H9 (cell line): ENCODE results near the gene TTYH1. TPM values are rescaled to one million over a fixed set of nuclear protein-coding genes. Genes with fewer than 3 reads are reported as not detected.

Experiments
- DNase-seq: peaks from one replicate; pipeline ENCODE4 v3.0.0-alpha.2; 2017
- H2AFZ ChIP-seq: one replicate; pipeline ENCODE4 v1.6.1; 2013; ENCODE audit warnings: mild to moderate bottlenecking, low read length, control low read depth, moderate library complexity
- H2AK5ac ChIP-seq: 2 replicates; pipeline ENCODE4 v1.6.1; 2013; ENCODE audit warnings: low read length, control low read depth, mixed read lengths; ENCODE audit not compliant: insufficient read length
- H2BK120ac ChIP-seq: one replicate; pipeline ENCODE4 v1.6.1; 2013; ENCODE audit warnings: low read depth, mild to moderate bottlenecking, low read length, control low read depth, inconsistent platforms; ENCODE audit not compliant: poor library complexity, severe bottlenecking
- H2BK12ac ChIP-seq: 2 replicates; pipeline ENCODE4 v1.6.1; 2013; ENCODE audit warnings: low read length, control low read depth, mixed read lengths, low read depth; ENCODE audit not compliant: insufficient read length
- H2BK15ac ChIP-seq: 2 replicates; pipeline ENCODE4 v1.6.1; 2013; ENCODE audit warnings: low read depth, low read length, control low read depth
- H2BK20ac ChIP-seq: one replicate; pipeline ENCODE4 v1.6.1; 2013; ENCODE audit warnings: low read depth, mild to moderate bottlenecking, low read length, control low read depth, inconsistent platforms; ENCODE audit not compliant: poor library complexity, severe bottlenecking
- H2BK5ac ChIP-seq: 2 replicates; pipeline ENCODE4 v1.6.1; 2013; ENCODE audit warnings: low read length, control low read depth, mixed read lengths; ENCODE audit not compliant: insufficient read length
- H3K14ac ChIP-seq: 2 replicates; pipeline ENCODE4 v1.6.1; 2013; ENCODE audit warnings: low read length, control low read depth; ENCODE audit not compliant: insufficient read depth
- H3K18ac ChIP-seq: 2 replicates; pipeline ENCODE4 v1.6.1; 2013; ENCODE audit warnings: low read depth, mild to moderate bottlenecking, mixed read lengths, low read length, control low read depth; ENCODE audit not compliant: insufficient read length
- H3K23ac ChIP-seq: 2 replicates; pipeline ENCODE4 v1.6.1; 2013; ENCODE audit warnings: low read length, control low read depth, mixed read lengths, low read depth; ENCODE audit not compliant: insufficient read length
- H3K23me2 ChIP-seq: 2 replicates; pipeline ENCODE4 v1.6.1; 2013; ENCODE audit warnings: low read depth, mild to moderate bottlenecking, mixed read lengths, low read length, control low read depth; ENCODE audit not compliant: insufficient read length, poor library complexity, severe bottlenecking
- H3K27ac ChIP-seq: 2 replicates; pipeline ENCODE4 v1.5.1; 2013; ENCODE audit warnings: low read length, control low read depth, mixed read lengths, low read depth; ENCODE audit not compliant: insufficient read length
- H3K27me3 ChIP-seq: 2 replicates; pipeline ENCODE4 v1.6.1; 2013; ENCODE audit warnings: low read length, control low read depth, inconsistent platforms; ENCODE audit not compliant: insufficient read depth
- H3K4ac ChIP-seq: 2 replicates; pipeline ENCODE4 v1.6.1; 2013; ENCODE audit warnings: low read depth, mild to moderate bottlenecking, control low read depth, inconsistent platforms, low read length, moderate library complexity
- H3K4me1 ChIP-seq: 2 replicates; pipeline ENCODE4 v1.6.1; 2013; ENCODE audit warnings: low read length, control low read depth, inconsistent platforms; ENCODE audit not compliant: insufficient read depth
- H3K4me2 ChIP-seq: 2 replicates; pipeline ENCODE4 v1.6.1; 2013; ENCODE audit warnings: low read length, control low read depth, mixed read lengths; ENCODE audit not compliant: insufficient read length, insufficient read depth
- H3K56ac ChIP-seq: 2 replicates; pipeline ENCODE4 v1.6.1; 2013; ENCODE audit warnings: low read depth, mild to moderate bottlenecking, mixed read lengths, low read length, control low read depth; ENCODE audit not compliant: insufficient read length
- H3K79me1 ChIP-seq: 2 replicates; pipeline ENCODE4 v1.6.1; 2013; ENCODE audit warnings: low read depth, mild to moderate bottlenecking, moderate library complexity, low read length, control low read depth, inconsistent platforms; ENCODE audit not compliant: insufficient read depth, poor library complexity, severe bottlenecking
- H3K79me2 ChIP-seq: 2 replicates; pipeline ENCODE4 v1.6.1; 2013; ENCODE audit warnings: low read length, control low read depth, inconsistent platforms; ENCODE audit not compliant: insufficient read depth
- H3K9ac ChIP-seq: 2 replicates; pipeline ENCODE4 v1.6.1; 2013; ENCODE audit warnings: low read length, control low read depth, mixed read lengths; ENCODE audit not compliant: insufficient read length; ENCODE audit errors: extremely low read depth
- H3K9me3 ChIP-seq: one replicate; pipeline ENCODE4 v1.6.1; 2013; ENCODE audit warnings: low read depth, low read length, inconsistent platforms; ENCODE audit not compliant: control insufficient read depth
- H3T11ph ChIP-seq: one replicate; pipeline ENCODE4 v1.6.1; 2013; ENCODE audit warnings: mild to moderate bottlenecking, low read length, control low read depth, inconsistent platforms
- H4K20me1 ChIP-seq: one replicate; pipeline ENCODE4 v1.6.1; 2013; ENCODE audit not compliant: control insufficient read depth, insufficient read length, insufficient read depth
- H4K5ac ChIP-seq: 2 replicates; pipeline ENCODE4 v1.6.1; 2013; ENCODE audit warnings: low read depth, mild to moderate bottlenecking, mixed read lengths, low read length, control low read depth; ENCODE audit not compliant: insufficient read length
- H4K8ac ChIP-seq: replicated peaks from 2 replicates; pipeline ENCODE4 v1.6.1; 2013; ENCODE audit warnings: low read length, control low read depth, mixed read lengths, low read depth; ENCODE audit not compliant: insufficient read length
- H4K91ac ChIP-seq: 2 replicates; pipeline ENCODE4 v1.6.1; 2013; ENCODE audit warnings: low read depth, mild to moderate bottlenecking, moderate library complexity, mixed read lengths, low read length, control low read depth; ENCODE audit not compliant: insufficient read length
- H3K27ac Mint-ChIP-seq, 3 experiments: 2 replicates in 2 of 3; 3 replicates in 1 of 3; pipeline ENCODE4 v1.8.0; 2020 to 2021; ENCODE audit warnings: mixed read lengths in 3 of 3, mild to moderate bottlenecking in 1 of 3, moderate library complexity in 1 of 3
- H3K27me3 Mint-ChIP-seq: 2 replicates; pipeline ENCODE4 v1.8.0; 2021; ENCODE audit warnings: low read depth, mild to moderate bottlenecking, moderate library complexity, mixed read lengths
- H3K36me3 Mint-ChIP-seq, 3 experiments: 2 replicates in 2 of 3; 3 replicates in 1 of 3; pipeline ENCODE4 v1.8.0; 2020 to 2021; ENCODE audit warnings: low read depth in 3 of 3, mixed read lengths in 3 of 3; ENCODE audit not compliant: insufficient read depth in 1 of 3
- H3K4me1 Mint-ChIP-seq, 2 experiments: 2 replicates each; pipeline ENCODE4 v1.8.0; 2020; ENCODE audit warnings: mixed read lengths in 2 of 2
- H3K4me3 Mint-ChIP-seq, 2 experiments: 2 replicates in 1 of 2; 3 replicates in 1 of 2; pipeline ENCODE4 v1.8.0; 2020 to 2021; ENCODE audit warnings: mild to moderate bottlenecking in 2 of 2, mixed read lengths in 2 of 2, moderate library complexity in 1 of 2
- H3K9me3 Mint-ChIP-seq, 2 experiments: 2 replicates in 1 of 2; 3 replicates in 1 of 2; pipeline ENCODE4 v1.8.0; 2020; ENCODE audit warnings: mild to moderate bottlenecking in 2 of 2, mixed read lengths in 2 of 2, moderate library complexity in 1 of 2
- WGBS: extraction: QIAGEN DNeasy Blood & Tissue Kit; methylation state at CpG from one replicate; pipeline ENCODE4 v1.1.7; 2013; ENCODE audit warnings: missing lambda C conversion rate, low lambda C conversion rate, mixed read lengths; ENCODE audit not compliant: insufficient read length; ENCODE audit errors: extremely low coverage; 5-methylcytosine and 5-hydroxymethylcytosine counted together
- total RNA-seq: library from RNA; stranded (reverse); gene quantifications from 2 replicates; pipeline ENCODE4 v1.2.1, GENCODE V29; 2021
- TF ChIP-seq, protein P1 (sequence below): fragments of 200-600 bp; sonication (generic); conservative IDR thresholded peaks from 3 replicates; pipeline ENCODE4 v1.8.0; 2021; ENCODE audit warnings: antibody characterized with exemption, mild to moderate bottlenecking

Gene TTYH1
- total RNA-seq, 1 experiment from 2014 or later, result 47.1 TPM

DNA sequence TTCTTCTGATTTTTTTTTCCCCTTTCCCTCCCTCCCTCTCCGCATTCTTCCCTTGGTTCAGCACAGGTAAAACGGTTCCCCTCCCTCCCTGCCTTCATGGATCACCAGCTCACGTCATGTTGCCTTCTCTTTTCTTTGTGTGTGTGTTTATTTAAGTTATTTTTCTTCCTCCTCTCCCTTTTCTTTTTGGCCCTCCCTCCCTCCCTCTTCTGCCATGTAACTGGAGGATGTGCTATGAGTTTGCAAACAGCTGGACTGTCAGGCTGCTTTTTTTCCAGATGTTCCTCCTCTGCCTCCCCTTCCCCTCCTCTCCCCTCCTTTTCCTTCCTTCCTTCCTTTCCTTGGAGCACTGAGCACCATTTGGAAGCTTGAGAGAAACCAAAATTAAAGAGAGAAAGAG lies 46.3 kb downstream of the TTYH1 start:
- H4K5ac ChIP-seq, result no peak overlapping the region
- H3K56ac ChIP-seq, result no peak overlapping the region
- TF ChIP-seq, protein P1, sequence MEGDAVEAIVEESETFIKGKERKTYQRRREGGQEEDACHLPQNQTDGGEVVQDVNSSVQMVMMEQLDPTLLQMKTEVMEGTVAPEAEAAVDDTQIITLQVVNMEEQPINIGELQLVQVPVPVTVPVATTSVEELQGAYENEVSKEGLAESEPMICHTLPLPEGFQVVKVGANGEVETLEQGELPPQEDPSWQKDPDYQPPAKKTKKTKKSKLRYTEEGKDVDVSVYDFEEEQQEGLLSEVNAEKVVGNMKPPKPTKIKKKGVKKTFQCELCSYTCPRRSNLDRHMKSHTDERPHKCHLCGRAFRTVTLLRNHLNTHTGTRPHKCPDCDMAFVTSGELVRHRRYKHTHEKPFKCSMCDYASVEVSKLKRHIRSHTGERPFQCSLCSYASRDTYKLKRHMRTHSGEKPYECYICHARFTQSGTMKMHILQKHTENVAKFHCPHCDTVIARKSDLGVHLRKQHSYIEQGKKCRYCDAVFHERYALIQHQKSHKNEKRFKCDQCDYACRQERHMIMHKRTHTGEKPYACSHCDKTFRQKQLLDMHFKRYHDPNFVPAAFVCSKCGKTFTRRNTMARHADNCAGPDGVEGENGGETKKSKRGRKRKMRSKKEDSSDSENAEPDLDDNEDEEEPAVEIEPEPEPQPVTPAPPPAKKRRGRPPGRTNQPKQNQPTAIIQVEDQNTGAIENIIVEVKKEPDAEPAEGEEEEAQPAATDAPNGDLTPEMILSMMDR, result no peak
- no peak overlapping the region for H3T11ph ChIP-seq
- H3K79me1 ChIP-seq, result no peaks in the 10 kb centered on the region
- no peaks in the 10 kb centered on the region for H3K79me2 ChIP-seq
- H2BK5ac ChIP-seq, result no peak overlapping the region
- no peak overlapping the region for H3K9ac ChIP-seq
- no peak overlapping the region for H2BK20ac ChIP-seq
- no peak overlapping the region for H3K23ac ChIP-seq
- Mint-ChIP-seq H3K36me3 (peaks cover 21 to 50% (median 47%) of the 10 kb centered on the region in 3 experiments; a peak in 6 of 7 replicates), H3K27me3 (peaks cover 14% of the 10 kb centered on the region), H3K4me3 (peak overlapping the region in 1 of 2 experiments; percentile 73; a peak in 2 of 5 replicates), H3K9me3 (peaks cover 2 to 3% of the 10 kb centered on the region in 2 experiments; a peak in 1 of 5 replicates), H3K27ac (peak overlapping the region in 1 of 3 experiments; percentile 68; a peak in 2 of 7 replicates), H3K4me1 (peaks cover 7% of the 10 kb centered on the region in 2 experiments; a peak in 3 of 4 replicates)
- H2AFZ ChIP-seq, result no peak overlapping the region
- no peak overlapping the region for H4K91ac ChIP-seq
- H2BK120ac ChIP-seq, result no peak overlapping the region
- no peak overlapping the region for H3K18ac ChIP-seq
- H2AK5ac ChIP-seq, result no peak overlapping the region
- no peak overlapping the region for H3K4me2 ChIP-seq
- H3K27ac ChIP-seq, result no peak overlapping the region
- H3K4ac ChIP-seq, result no peak overlapping the region
- H3K27me3 ChIP-seq, result no peaks in the 10 kb centered on the region; the same call in 1 of the 2 replicates
- H2BK12ac ChIP-seq, result no peak overlapping the region
- H4K8ac ChIP-seq, result no peak overlapping the region
- H3K14ac ChIP-seq, result no peak overlapping the region
- no peaks in the 10 kb centered on the region for H3K4me1 ChIP-seq
- WGBS, result no CpG with 5 or more reads among the region's 3 CpGs
- H3K9me3 ChIP-seq, result no peaks in the 10 kb centered on the region
- peaks cover 11% of the 10 kb centered on the region for H3K23me2 ChIP-seq
- DNase-seq, result no peak
- H4K20me1 ChIP-seq, result no peaks in the 10 kb centered on the region
- H2BK15ac ChIP-seq, result no peak overlapping the region
